ENCODE results near the gene CDH4.

CDH4 gene

GRCh38 chr20:61953037-61954021 is 701.3 kb downstream of the CDH4 start:
- Mint-ChIP-seq H3K9me3 (no peaks in the 10 kb centered on the region), H3K4me3 (no peak overlapping the region), H3K36me3 (no peaks in the 10 kb centered on the region), H3K4me1 (no peaks in the 10 kb centered on the region), H3K27ac (no peak overlapping the region)
- ATAC-seq (no peak), DNase-seq (ENCODE audit: low spot score in 2 of 2) (no peak)

GRCh38 chr20:61954276-61955021 is 702.4 kb downstream of the CDH4 start:
- H3K4me1 Mint-ChIP-seq = no peaks in the 10 kb centered on the region
- H3K9me3 Mint-ChIP-seq = no peaks in the 10 kb centered on the region
- H3K36me3 Mint-ChIP-seq = no peaks in the 10 kb centered on the region
- ATAC-seq (no peak), DNase-seq (ENCODE audit: low spot score in 2 of 2) (no peak)
- no peak overlapping the region for H3K4me3 Mint-ChIP-seq
- no peak overlapping the region for H3K27ac Mint-ChIP-seq

- ATAC-seq = no peak
- no peaks in the 10 kb centered on the region for H3K9me3 Mint-ChIP-seq
- H3K4me1 Mint-ChIP-seq = no peaks in the 10 kb centered on the region
- no peak overlapping the region for H3K4me3 Mint-ChIP-seq
- DNase-seq (ENCODE audit: low spot score in 2 of 2) = no peak
- H3K27ac Mint-ChIP-seq = no peak overlapping the region
- H3K36me3 Mint-ChIP-seq = no peaks in the 10 kb centered on the region
Observed at GRCh38 chr20:61955668-61956395, 703.8 kb downstream of the CDH4 start.

- DNase-seq (ENCODE audit: low spot score in 2 of 2) = no peak
- Mint-ChIP-seq H3K9me3 (no peaks in the 10 kb centered on the region), H3K27ac (no peak overlapping the region), H3K4me1 (no peaks in the 10 kb centered on the region), H3K36me3 (no peaks in the 10 kb centered on the region), H3K4me3 (no peak overlapping the region)
- no peak for ATAC-seq
Observed at GRCh38 chr20:61956396-61957342, 704.6 kb downstream of the CDH4 start.

GRCh38 chr20:61957961-61958715 is 706.1 kb downstream of the CDH4 start:
- no peaks in the 10 kb centered on the region for H3K9me3 Mint-ChIP-seq
- no peak for DNase-seq (ENCODE audit: low spot score in 2 of 2)
- H3K27ac Mint-ChIP-seq = no peak overlapping the region
- H3K36me3 Mint-ChIP-seq = no peaks in the 10 kb centered on the region
- no peak overlapping the region for H3K4me3 Mint-ChIP-seq
- no peak for ATAC-seq
- H3K4me1 Mint-ChIP-seq = no peaks in the 10 kb centered on the region

GRCh38 chr20:61958773-61959700 is 707.0 kb downstream of the CDH4 start:
- H3K4me3 Mint-ChIP-seq = no peak overlapping the region
- H3K36me3 Mint-ChIP-seq = no peaks in the 10 kb centered on the region
- no peak for DNase-seq (ENCODE audit: low spot score in 2 of 2)
- no peaks in the 10 kb centered on the region for H3K4me1 Mint-ChIP-seq
- no peak overlapping the region for H3K27ac Mint-ChIP-seq
- no peak for ATAC-seq
- no peaks in the 10 kb centered on the region for H3K9me3 Mint-ChIP-seq

GRCh38 chr20:61960836-61961235 is 708.8 kb downstream of the CDH4 start:
- H3K4me3 Mint-ChIP-seq = no peak overlapping the region
- H3K27ac Mint-ChIP-seq = no peak overlapping the region
- H3K9me3 Mint-ChIP-seq = no peaks in the 10 kb centered on the region
- no peak for ATAC-seq
- no peak for DNase-seq (ENCODE audit: low spot score in 2 of 2)
- no peaks in the 10 kb centered on the region for H3K36me3 Mint-ChIP-seq
- no peaks in the 10 kb centered on the region for H3K4me1 Mint-ChIP-seq

- ATAC-seq (no peak), DNase-seq (ENCODE audit: low spot score in 2 of 2) (no peak)
- Mint-ChIP-seq H3K4me1 (no peaks in the 10 kb centered on the region), H3K36me3 (no peaks in the 10 kb centered on the region), H3K9me3 (no peaks in the 10 kb centered on the region), H3K4me3 (no peak overlapping the region), H3K27ac (no peak overlapping the region)
Observed at GRCh38 chr20:61963149-61963548, 711.1 kb downstream of the CDH4 start.

- no peaks in the 10 kb centered on the region for H3K4me1 Mint-ChIP-seq
- no peak overlapping the region for H3K4me3 Mint-ChIP-seq
- no peaks in the 10 kb centered on the region for H3K36me3 Mint-ChIP-seq
- no peak overlapping the region for H3K27ac Mint-ChIP-seq
- ATAC-seq (no peak), DNase-seq (ENCODE audit: low spot score in 2 of 2) (no peak)
- H3K9me3 Mint-ChIP-seq = no peaks in the 10 kb centered on the region
Observed at GRCh38 chr20:61963885-61964674, 712.0 kb downstream of the CDH4 start.

GRCh38 chr20:61964675-61965605 is 712.9 kb downstream of the CDH4 start:
- ATAC-seq (no peak), DNase-seq (ENCODE audit: low spot score in 2 of 2) (no peak)
- Mint-ChIP-seq H3K36me3 (no peaks in the 10 kb centered on the region), H3K27ac (no peak overlapping the region), H3K9me3 (no peaks in the 10 kb centered on the region), H3K4me1 (no peaks in the 10 kb centered on the region), H3K4me3 (no peak overlapping the region)

- H3K4me1 Mint-ChIP-seq = no peaks in the 10 kb centered on the region
- H3K4me3 Mint-ChIP-seq = no peak overlapping the region
- H3K27ac Mint-ChIP-seq = no peak overlapping the region
- no peaks in the 10 kb centered on the region for H3K9me3 Mint-ChIP-seq
- ATAC-seq (peak; percentile 21), DNase-seq (ENCODE audit: low spot score in 2 of 2) (no peak)
- H3K36me3 Mint-ChIP-seq = no peaks in the 10 kb centered on the region
Observed at GRCh38 chr20:61965606-61966491, 713.8 kb downstream of the CDH4 start.

All from stimulated activated effector memory CD8-positive, alpha-beta T cell treated with anti-CD3 and anti-CD28 coated beads, Interleukin-12 subunit alpha, Interleukin-12 subunit beta, amount 100 ng/mL, for 72 hours (primary cell).